ENCODE data around the gene MAD1L1. TPM values are rescaled to one million over a fixed set of nuclear protein-coding genes. Genes with fewer than 3 reads are reported as not detected.

MAD1L1 gene
- total and polyA plus RNA-seq, 4 donors: 43.0 to 54.9 (median 49.9) TPM

DNA sequence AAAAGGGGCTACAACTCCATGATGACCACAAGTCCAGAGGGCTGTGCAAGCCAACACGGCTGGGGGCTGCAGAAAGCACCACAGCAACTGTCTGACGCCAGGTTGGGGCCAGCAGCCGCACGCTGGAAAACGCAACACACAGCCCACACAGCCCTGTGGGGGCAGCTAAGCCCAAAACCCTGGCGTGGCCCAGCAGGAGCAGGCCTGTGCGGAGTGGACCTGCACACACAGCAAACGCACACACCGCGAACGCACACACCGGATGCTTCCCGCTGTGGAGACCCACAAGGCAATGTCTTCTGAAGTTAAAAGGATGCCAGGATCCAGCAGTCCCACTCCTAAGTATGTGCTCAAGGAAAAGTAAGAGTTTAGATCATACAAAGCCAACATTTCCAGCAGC lies 121.2 kb downstream of the MAD1L1 start:
- H3K27me3 ChIP-seq (ENCODE audit: control insufficient read depth in 3 of 3, insufficient read depth in 3 of 3, low read length in 2 of 3): no peaks in the 10 kb centered on the region
- H3K4me3 ChIP-seq: no peak overlapping the region
- H3K9me3 ChIP-seq (ENCODE audit: control insufficient read depth in 4 of 4, insufficient read depth in 3 of 4, low read length in 3 of 4): no peaks in the 10 kb centered on the region
- DNase-seq (no peak), ATAC-seq (ENCODE audit: insufficient read depth, low FRiP score) (no peak)
- H3K27ac ChIP-seq (ENCODE audit: low read depth in 1 of 2, low read length in 1 of 2): no peak overlapping the region
- WGBS, 2 donors: 95 to 96% methylated on average over 13 of the region's 13 CpGs
- no peak overlapping the region for H3K9ac ChIP-seq (ENCODE audit: insufficient read depth in 1 of 2, low read length in 2 of 2)
- no peak for TF ChIP-seq CTCF (IDR thresholded peaks at IDR 0.05; ENCODE audit: control extremely low read depth, extremely low read depth)
- peaks cover 0 to 57% (median 24%) of the 10 kb centered on the region in 5 donors for H3K4me1 ChIP-seq (ENCODE audit: control insufficient read depth in 5 of 5, insufficient read depth in 5 of 5, low read length in 5 of 5)
- peaks cover 0 to 3% (median 0%) of the 10 kb centered on the region in 4 donors for H3K36me3 ChIP-seq (ENCODE audit: control insufficient read depth in 4 of 4, insufficient read depth in 4 of 4, low read length in 4 of 4)

DNA sequence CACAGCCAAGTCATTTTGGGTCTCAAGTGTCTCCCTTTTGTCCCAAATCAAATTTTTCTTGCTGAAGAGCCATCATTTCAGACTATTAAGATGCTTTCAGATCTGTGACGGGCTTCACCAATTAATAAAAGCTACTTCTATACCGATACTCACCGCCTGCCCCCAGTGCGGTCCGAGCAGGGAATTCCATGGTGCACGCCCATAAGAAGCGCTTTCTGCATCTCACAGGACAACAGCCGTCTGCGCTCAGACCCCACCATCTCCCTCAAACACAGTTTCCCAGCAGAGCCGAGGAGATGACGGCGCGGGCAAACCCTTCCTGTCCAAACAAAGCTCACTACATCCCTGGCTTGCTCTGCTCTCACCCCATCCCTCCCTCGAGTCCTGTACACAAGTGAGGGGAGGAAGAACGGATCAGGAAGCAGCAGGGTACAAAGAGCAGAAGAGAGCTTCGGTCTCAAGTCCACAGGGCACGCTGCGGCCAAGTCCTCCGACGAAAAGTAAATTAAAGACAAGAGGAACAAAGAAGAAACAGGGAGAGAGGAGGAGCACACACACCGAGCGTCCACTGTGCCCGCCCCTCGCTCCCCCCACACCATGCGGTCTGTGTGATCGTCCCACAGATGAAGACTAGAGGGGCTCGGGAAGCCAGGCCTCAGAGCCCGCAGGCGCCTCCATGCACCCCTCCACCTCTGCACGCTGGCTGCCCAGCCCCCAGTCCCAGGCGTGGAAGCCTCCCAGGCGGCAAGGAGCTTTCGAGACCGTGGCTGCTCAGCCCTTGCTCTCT lies 121.9 kb downstream of the MAD1L1 start:
- no peak overlapping the region for H3K4me3 ChIP-seq
- peak; percentile 52 to 68 (median 59) for DNase-seq

DNA sequence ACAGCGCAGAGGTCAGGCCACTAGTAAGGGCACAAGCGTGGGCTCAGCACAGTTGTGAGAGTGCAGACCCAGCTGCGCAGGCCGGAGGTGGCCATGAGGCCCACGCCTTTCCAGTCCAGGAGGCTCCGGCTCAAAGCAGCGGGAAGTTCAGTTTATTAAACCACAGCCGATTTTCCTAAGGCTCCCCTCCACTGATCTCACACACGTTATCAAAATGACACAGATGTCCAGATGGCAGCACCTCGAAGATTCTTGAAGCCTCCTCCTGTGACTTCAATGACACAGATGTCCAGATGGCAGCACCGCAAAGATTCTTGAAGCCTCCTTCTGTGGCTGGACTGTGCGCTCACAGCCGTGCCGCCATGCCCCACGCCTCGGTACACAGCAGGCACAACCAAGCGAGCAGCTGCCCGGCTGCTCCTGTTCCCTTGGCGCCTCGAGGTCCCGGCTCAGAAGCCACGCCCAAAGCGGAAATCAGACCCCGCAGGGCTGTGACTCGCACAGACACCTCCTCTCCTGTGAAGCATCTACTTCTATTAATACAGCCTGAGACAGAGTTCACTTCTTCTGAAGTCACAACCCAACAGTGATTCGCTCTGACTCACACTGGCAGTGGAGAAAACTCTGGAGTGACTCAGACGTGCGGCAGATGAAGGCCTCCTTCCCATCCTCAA lies 122.7 kb downstream of the MAD1L1 start:
- TF ChIP-seq CTCF (IDR thresholded peaks at IDR 0.05; ENCODE audit: control extremely low read depth, extremely low read depth): no peak
- ATAC-seq (ENCODE audit: insufficient read depth, low FRiP score) (peak; percentile 63), DNase-seq (peak in 1 of 3 donors; percentile 26)
- H3K9ac ChIP-seq (ENCODE audit: insufficient read depth in 1 of 2, low read length in 2 of 2): no peak overlapping the region
- no peaks in the 10 kb centered on the region for H3K9me3 ChIP-seq (ENCODE audit: control insufficient read depth in 4 of 4, insufficient read depth in 3 of 4, low read length in 3 of 4)
- H3K36me3 ChIP-seq (ENCODE audit: control insufficient read depth in 4 of 4, insufficient read depth in 4 of 4, low read length in 4 of 4): peaks cover 0 to 3% (median 0%) of the 10 kb centered on the region in 4 donors
- 79% methylated on average over 28 of the region's 28 CpGs for WGBS, 2 donors
- H3K4me1 ChIP-seq (ENCODE audit: control insufficient read depth in 5 of 5, insufficient read depth in 5 of 5, low read length in 5 of 5): peaks cover 0 to 53% (median 16%) of the 10 kb centered on the region in 5 donors
- H3K27ac ChIP-seq (ENCODE audit: low read depth in 1 of 2, low read length in 1 of 2): peak overlapping the region in 1 of 2 donors; percentile 42
- no peak overlapping the region for H3K4me3 ChIP-seq
- no peaks in the 10 kb centered on the region for H3K27me3 ChIP-seq (ENCODE audit: control insufficient read depth in 3 of 3, insufficient read depth in 3 of 3, low read length in 2 of 3)

More for the DNA sequence above, 121.9 kb downstream of the MAD1L1 start:
- H3K27ac ChIP-seq (ENCODE audit: low read depth in 1 of 2, low read length in 1 of 2): peak overlapping the region in 1 of 2 donors; percentile 13
- ATAC-seq (ENCODE audit: insufficient read depth, low FRiP score): no peak
- WGBS, 2 donors: 66 to 70% methylated on average over 34 of the region's 34 CpGs
- H3K36me3 ChIP-seq (ENCODE audit: control insufficient read depth in 4 of 4, insufficient read depth in 4 of 4, low read length in 4 of 4): peaks cover 0 to 3% (median 0%) of the 10 kb centered on the region in 4 donors
- no peak overlapping the region for H3K9ac ChIP-seq (ENCODE audit: insufficient read depth in 1 of 2, low read length in 2 of 2)
- H3K27me3 ChIP-seq (ENCODE audit: control insufficient read depth in 3 of 3, insufficient read depth in 3 of 3, low read length in 2 of 3): no peaks in the 10 kb centered on the region
- H3K4me1 ChIP-seq (ENCODE audit: control insufficient read depth in 5 of 5, insufficient read depth in 5 of 5, low read length in 5 of 5): peaks cover 0 to 53% (median 18%) of the 10 kb centered on the region in 5 donors
- no peaks in the 10 kb centered on the region for H3K9me3 ChIP-seq (ENCODE audit: control insufficient read depth in 4 of 4, insufficient read depth in 3 of 4, low read length in 3 of 4)
- no peak for TF ChIP-seq CTCF (IDR thresholded peaks at IDR 0.05; ENCODE audit: control extremely low read depth, extremely low read depth)
